ENCODE results near the gene PARD6B. TPM values are rescaled to one million over a fixed set of nuclear protein-coding genes. Genes with fewer than 3 reads are reported as not detected.

PARD6B gene
- total RNA-seq, 1 experiment from 2014 or later = 41.3 TPM

DNA sequence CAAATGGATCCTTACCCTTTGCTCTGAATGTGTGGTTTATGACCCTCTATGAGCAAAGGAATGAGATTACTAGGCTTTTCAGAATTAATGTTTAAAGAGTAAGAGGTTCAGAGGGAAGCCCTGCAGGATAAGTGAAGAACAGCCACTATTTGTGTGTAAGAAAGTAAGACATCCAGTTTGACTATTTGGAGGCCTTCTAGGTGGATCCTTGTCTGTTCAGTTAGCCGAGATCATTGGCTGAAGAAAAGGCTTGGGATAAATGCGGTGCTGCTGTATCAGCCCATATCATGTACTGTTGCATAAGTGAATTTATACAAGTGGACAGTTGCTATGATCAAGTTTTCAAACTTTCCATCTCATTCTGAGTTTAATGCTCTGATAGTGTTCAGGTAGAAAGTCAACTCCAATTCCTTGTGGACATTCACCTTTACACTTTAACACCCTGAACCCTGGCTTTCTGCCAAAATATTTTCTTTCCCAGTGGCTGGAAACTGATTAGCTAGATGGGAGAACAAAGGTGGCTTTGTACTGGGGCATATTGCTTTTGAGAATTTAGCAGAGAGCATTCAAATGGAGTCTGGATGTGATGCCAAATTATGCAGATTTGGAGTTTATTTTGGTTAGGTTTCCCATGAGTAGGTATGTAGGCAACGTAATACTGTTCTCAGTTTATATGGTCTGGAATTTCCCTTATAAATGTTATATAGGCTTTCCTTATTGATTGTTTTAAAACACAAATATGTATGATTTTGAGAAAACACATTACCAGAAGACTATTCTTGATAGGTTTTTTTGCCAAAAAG is 15.0 kb downstream of the PARD6B start:
- ATAC-seq (no peak), DNase-seq (ENCODE audit: low read depth, low spot score) (no peak)
- BruUV-seq (replicated peaks) = no TSS peak
- Histone ChIP-seq H3K4me1 (ENCODE audit: control insufficient read depth in 1 of 2, insufficient read depth in 2 of 2, low read length in 2 of 2) (peaks cover 61 to 70% of the 10 kb centered on the region in 2 experiments), H4K20me1 (ENCODE audit: insufficient read depth) (no peaks in the 10 kb centered on the region), H2AFZ (ENCODE audit: low read depth, low read length, poor library complexity, severe bottlenecking) (no peak overlapping the region), H3K4me2 (ENCODE audit: low read length) (peak overlapping the region; percentile 82), H3K27me3 (ENCODE audit: insufficient read depth, low read length) (no peaks in the 10 kb centered on the region), H3K79me2 (ENCODE audit: insufficient read depth, low read length) (peaks cover 93% of the 10 kb centered on the region), H3K9ac (ENCODE audit: low read length) (peak overlapping the region; percentile 15), H3K9me3 (ENCODE audit: control insufficient read depth in 1 of 2, insufficient read depth in 1 of 2, low read depth in 1 of 2, low read length in 2 of 2) (no peaks in the 10 kb centered on the region), H3K4me3 (replicated peaks in 1 of 2; ENCODE audit: low read depth in 1 of 2, low read length in 2 of 2) (no peak overlapping the region), H3K36me3 (ENCODE audit: control insufficient read depth in 1 of 2, insufficient read depth in 2 of 2, low read length in 2 of 2) (peaks cover 18 to 23% of the 10 kb centered on the region in 2 experiments), H3K27ac (ENCODE audit: low read depth, low read length) (peak overlapping the region; percentile 93), H3K9me2 (ENCODE audit: insufficient read depth) (no peaks in the 10 kb centered on the region)
- no peak for TF ChIP-seq EGR1 (IDR thresholded peaks at IDR 0.05; ENCODE audit: low read depth)
- TF ChIP-seq SRF (IDR thresholded peaks at IDR 0.05; ENCODE audit: low read depth) = no peak
- no peak for TF ChIP-seq JUND (IDR thresholded peaks at IDR 0.05)
- no peak for TF ChIP-seq CBX3 (IDR thresholded peaks at IDR 0.05; ENCODE audit: low read depth)
- TF ChIP-seq EZH2phosphoT487 (IDR thresholded peaks at IDR 0.05; ENCODE audit: borderline replicate concordance) = no peak
- no peak for TF ChIP-seq SIN3A (IDR thresholded peaks at IDR 0.05; ENCODE audit: low read depth)
- no peak for TF ChIP-seq RAD21 (IDR thresholded peaks at IDR 0.05; ENCODE audit: low read depth)
- no peak for TF ChIP-seq FOSL1 (IDR thresholded peaks at IDR 0.05; ENCODE audit: low read depth)
- no peak for TF ChIP-seq TCF7L2 (IDR thresholded peaks at IDR 0.05; ENCODE audit: borderline replicate concordance, extremely low read depth, insufficient read depth, insufficient read length)
- CTCF ChIA-PET = interaction anchor here (0.6 to 1.3 kb wide), 3 partner anchors 44 to 474 kb away, joined by 3 to 5 read pairs (median 3); no protein-coding TSS in a partner anchor
- intact Hi-C loops (cut with micrococcal nuclease) = loop anchor here (5.0 kb wide), 1 partner anchor 119 kb away; no protein-coding TSS in a partner anchor
- POLR2A ChIA-PET = no interaction called here
- RAD21 ChIA-PET (ENCODE audit: low non-redundant PET in 1 of 2, low total read pairs in 2 of 2, uncharacterized antibody in 2 of 2, unreplicated experiment in 2 of 2) = interaction anchor here in 1 of 2 experiments (0.6 kb wide), 1 partner anchor 23 kb away, joined by 3 read pairs; no protein-coding TSS in a partner anchor

- ATAC-seq (no peak), DNase-seq (ENCODE audit: low read depth, low spot score) (no peak)
- H3K9me3 ChIP-seq (ENCODE audit: control insufficient read depth in 1 of 2, insufficient read depth in 1 of 2, low read depth in 1 of 2, low read length in 2 of 2) = no peaks in the 10 kb centered on the region
- no peak for TF ChIP-seq EZH2phosphoT487 (IDR thresholded peaks at IDR 0.05; ENCODE audit: borderline replicate concordance)
- TF ChIP-seq CEBPB (IDR thresholded peaks at IDR 0.05; ENCODE audit: low read depth) = no peak
- TF ChIP-seq ZNF274 (IDR thresholded peaks at IDR 0.05; ENCODE audit: low read depth, low read length) = no peak
- TF ChIP-seq POLR2A (IDR thresholded peaks at IDR 0.05; ENCODE audit: borderline replicate concordance, extremely low read depth, insufficient read depth, insufficient read length) = no peak
- TF ChIP-seq ATF3 (IDR thresholded peaks at IDR 0.05) = no peak
- TF ChIP-seq, protein P1, sequence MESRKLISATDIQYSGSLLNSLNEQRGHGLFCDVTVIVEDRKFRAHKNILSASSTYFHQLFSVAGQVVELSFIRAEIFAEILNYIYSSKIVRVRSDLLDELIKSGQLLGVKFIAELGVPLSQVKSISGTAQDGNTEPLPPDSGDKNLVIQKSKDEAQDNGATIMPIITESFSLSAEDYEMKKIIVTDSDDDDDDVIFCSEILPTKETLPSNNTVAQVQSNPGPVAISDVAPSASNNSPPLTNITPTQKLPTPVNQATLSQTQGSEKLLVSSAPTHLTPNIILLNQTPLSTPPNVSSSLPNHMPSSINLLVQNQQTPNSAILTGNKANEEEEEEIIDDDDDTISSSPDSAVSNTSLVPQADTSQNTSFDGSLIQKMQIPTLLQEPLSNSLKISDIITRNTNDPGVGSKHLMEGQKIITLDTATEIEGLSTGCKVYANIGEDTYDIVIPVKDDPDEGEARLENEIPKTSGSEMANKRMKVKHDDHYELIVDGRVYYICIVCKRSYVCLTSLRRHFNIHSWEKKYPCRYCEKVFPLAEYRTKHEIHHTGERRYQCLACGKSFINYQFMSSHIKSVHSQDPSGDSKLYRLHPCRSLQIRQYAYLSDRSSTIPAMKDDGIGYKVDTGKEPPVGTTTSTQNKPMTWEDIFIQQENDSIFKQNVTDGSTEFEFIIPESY (IDR thresholded peaks at IDR 0.05; ENCODE audit: extremely low read depth, insufficient replicate concordance, low read length) = no peak
- no peak for TF ChIP-seq RAD21 (IDR thresholded peaks at IDR 0.05; ENCODE audit: low read depth)
- TF ChIP-seq SIN3A (IDR thresholded peaks at IDR 0.05; ENCODE audit: low read depth) = no peak
- TF ChIP-seq MAX (IDR thresholded peaks at IDR 0.05) = no peak
- no peak for TF ChIP-seq CBX3 (IDR thresholded peaks at IDR 0.05; ENCODE audit: low read depth)
- no peak for TF ChIP-seq EZH2 (IDR thresholded peaks at IDR 0.05)
- TF ChIP-seq EGR1 (IDR thresholded peaks at IDR 0.05; ENCODE audit: low read depth) = no peak
- TF ChIP-seq POLR2AphosphoS5 (IDR thresholded peaks at IDR 0.05; ENCODE audit: low read depth, low read length) = no peak
- H3K4me3 ChIP-seq (replicated peaks in 1 of 2; ENCODE audit: low read depth in 1 of 2, low read length in 2 of 2) = no peak overlapping the region
- H3K27me3 ChIP-seq (ENCODE audit: insufficient read depth, low read length) = no peaks in the 10 kb centered on the region
- intact Hi-C loops (cut with micrococcal nuclease) = loop anchor here (5.0 kb wide), 1 partner anchor 120 kb away; no protein-coding TSS in a partner anchor
- ChIA-PET POLR2A (no interaction called here), RAD21 (ENCODE audit: low non-redundant PET in 1 of 2, low total read pairs in 2 of 2, uncharacterized antibody in 2 of 2, unreplicated experiment in 2 of 2) (no interaction called here), CTCF (interaction anchor here (1.1 to 1.3 kb wide), 2 partner anchors 43 to 121 kb away, joined by 3 read pairs; no protein-coding TSS in a partner anchor)
- no TSS peak for BruUV-seq (replicated peaks)
- H3K4me2 ChIP-seq (ENCODE audit: low read length) = no peak overlapping the region
- no peak overlapping the region for H2AFZ ChIP-seq (ENCODE audit: low read depth, low read length, poor library complexity, severe bottlenecking)
- H3K9me2 ChIP-seq (ENCODE audit: insufficient read depth) = no peaks in the 10 kb centered on the region
- peaks cover 20 to 28% of the 10 kb centered on the region in 2 experiments for H3K36me3 ChIP-seq (ENCODE audit: control insufficient read depth in 1 of 2, insufficient read depth in 2 of 2, low read length in 2 of 2)
- H3K9ac ChIP-seq (ENCODE audit: low read length) = peak overlapping the region; percentile 15; the same call in 1 of the 2 replicates
- H3K27ac ChIP-seq (ENCODE audit: low read depth, low read length) = peak overlapping the region; percentile 19; the same call in 1 of the 2 replicates
- H3K79me2 ChIP-seq (ENCODE audit: insufficient read depth, low read length) = peaks cover 93% of the 10 kb centered on the region
- H4K20me1 ChIP-seq (ENCODE audit: insufficient read depth) = no peaks in the 10 kb centered on the region
- peaks cover 54 to 60% of the 10 kb centered on the region in 2 experiments for H3K4me1 ChIP-seq (ENCODE audit: control insufficient read depth in 1 of 2, insufficient read depth in 2 of 2, low read length in 2 of 2)
Measured at GRCh38 chr20:50747275-50747674, 15.9 kb downstream of the PARD6B start.

Data from HCT116 (cell line).